Activated T-cell treated with anti-CD3 and anti-CD28 coated beads, Interleukin-2, amount 50 U/mL, for 4 hours (primary cell): Measurements from ENCODE around the gene TMEM39B. TPM values are rescaled to one million over a fixed set of nuclear protein-coding genes. Genes with fewer than 3 reads are reported as not detected.
"Not testable (repeated sequence)": the region's sequence is repeated elsewhere in the genome, so short reads cannot be mapped to it uniquely, and the experiment has no call there.

ENCODE experiments used
- ATAC-seq, 2 donors: fragments of 200-7000 bp; cut with Tn5 transposase; one replicate each; pipeline ENCODE4 v1.10.0; 2021
- DNase-seq: peaks from one replicate; pipeline ENCODE4 v3.0.0-alpha.2; 2020
- H3K27me3 Mint-ChIP-seq: one replicate; pipeline ENCODE4 v1.8.0; 2021; ENCODE audit warnings: low read depth, mixed read lengths
- H3K36me3 Mint-ChIP-seq: one replicate; pipeline ENCODE4 v1.8.0; 2022; ENCODE audit warnings: mixed read lengths; ENCODE audit not compliant: insufficient read depth
- H3K4me1 Mint-ChIP-seq: one replicate; pipeline ENCODE4 v1.8.0; 2021; ENCODE audit warnings: low read depth, mixed read lengths
- H3K4me3 Mint-ChIP-seq: one replicate; pipeline ENCODE4 v1.8.0; 2021; ENCODE audit warnings: mild to moderate bottlenecking, moderate library complexity, mixed read lengths
- H3K9me3 Mint-ChIP-seq: one replicate; pipeline ENCODE4 v1.8.0; 2021; ENCODE audit warnings: mixed read lengths
- total RNA-seq, 3 donors: library from RNA; stranded (reverse); gene quantifications; one replicate each; pipeline ENCODE4 v1.2.1, GENCODE V29; 2021

TMEM39B gene
- total RNA-seq, 3 donors from 2014 or later = 26.9 to 30.4 (median 27.8) TPM

DNA sequence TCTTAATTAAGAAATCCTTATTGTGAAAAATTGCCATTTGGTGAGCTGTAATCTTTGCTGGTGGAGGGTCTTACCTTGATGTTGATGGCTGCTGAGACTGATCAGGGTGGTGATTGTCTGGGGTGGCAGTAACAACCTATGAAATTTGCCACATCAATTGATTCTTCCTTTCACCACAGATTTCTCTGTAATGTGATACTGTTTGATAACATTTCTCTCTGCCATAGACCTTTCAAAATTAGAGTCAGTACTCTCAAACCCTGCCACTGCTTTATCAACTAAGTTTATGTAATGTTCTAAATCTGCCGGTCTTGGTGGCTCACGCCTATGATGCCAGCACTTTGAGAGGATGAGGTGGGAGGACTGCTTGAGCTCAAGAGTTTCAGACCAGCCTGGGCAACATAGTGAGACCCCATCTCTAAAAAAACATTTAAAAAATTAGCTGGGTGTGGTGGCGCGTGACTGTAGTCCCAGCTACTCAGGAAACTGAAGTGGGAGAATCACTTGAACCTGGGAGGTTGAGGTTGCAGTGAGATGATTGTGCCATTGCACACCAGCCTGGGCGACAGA is 40.2 kb downstream of the TMEM39B start:
- peak in 1 of 2 donors; percentile 16 for ATAC-seq
- peaks cover 61% of the 10 kb centered on the region for H3K4me1 Mint-ChIP-seq
- no peaks in the 10 kb centered on the region for H3K27me3 Mint-ChIP-seq
- no peaks in the 10 kb centered on the region for H3K9me3 Mint-ChIP-seq
- no peak for DNase-seq
- H3K36me3 Mint-ChIP-seq = peaks cover 9% of the 10 kb centered on the region
- peak overlapping the region; percentile 2 for H3K4me3 Mint-ChIP-seq

DNA sequence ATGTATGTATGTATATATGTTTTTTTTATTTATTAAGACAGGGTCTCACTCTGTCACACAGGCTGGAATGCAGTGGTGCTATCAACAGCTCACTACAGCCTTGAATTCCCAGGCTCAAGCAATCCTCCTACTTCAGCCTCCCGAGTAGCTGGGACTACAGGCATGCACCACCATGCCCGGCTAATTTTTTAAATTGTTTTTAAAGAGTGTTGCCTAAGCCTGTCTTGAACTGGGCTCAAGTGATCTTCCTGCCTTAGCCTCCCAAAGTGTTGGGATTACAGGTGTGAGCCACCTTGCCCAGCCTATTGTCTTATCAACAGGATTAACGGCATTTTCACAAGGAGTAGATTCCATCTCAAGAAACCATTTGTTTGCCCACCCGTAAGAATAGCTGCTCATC is 40.7 kb downstream of the TMEM39B start:
- DNase-seq, H3K9me3 Mint-ChIP-seq, ATAC-seq, H3K4me3 Mint-ChIP-seq, H3K27me3 Mint-ChIP-seq, H3K36me3 Mint-ChIP-seq: not testable (repeated sequence)
- peaks cover 65% of the 10 kb centered on the region for H3K4me1 Mint-ChIP-seq

GRCh38 chr1:32114420-32114819 is 41.7 kb downstream of the TMEM39B start:
- Mint-ChIP-seq H3K4me3 (no peak overlapping the region), H3K27me3 (no peaks in the 10 kb centered on the region), H3K9me3 (no peaks in the 10 kb centered on the region), H3K4me1 (peaks cover 68% of the 10 kb centered on the region), H3K36me3 (peaks cover 8% of the 10 kb centered on the region)
- no peak for ATAC-seq
- no peak for DNase-seq

- DNase-seq = no peak
- H3K4me1 Mint-ChIP-seq = peaks cover 61% of the 10 kb centered on the region
- no peaks in the 10 kb centered on the region for H3K9me3 Mint-ChIP-seq
- no peaks in the 10 kb centered on the region for H3K27me3 Mint-ChIP-seq
- no peak overlapping the region for H3K4me3 Mint-ChIP-seq
- peaks cover 7% of the 10 kb centered on the region for H3K36me3 Mint-ChIP-seq
- ATAC-seq = no peak
Observed at GRCh38 chr1:32115496-32115895, 42.8 kb downstream of the TMEM39B start.

- H3K27me3 Mint-ChIP-seq = no peaks in the 10 kb centered on the region
- H3K4me3 Mint-ChIP-seq = no peak overlapping the region
- H3K4me1 Mint-ChIP-seq = peaks cover 61% of the 10 kb centered on the region
- no peak for DNase-seq
- H3K9me3 Mint-ChIP-seq = no peaks in the 10 kb centered on the region
- ATAC-seq = no peak
- peaks cover 12% of the 10 kb centered on the region for H3K36me3 Mint-ChIP-seq
Observed at GRCh38 chr1:32116531-32116930, 43.8 kb downstream of the TMEM39B start.

GRCh38 chr1:32122151-32122550 is 49.4 kb downstream of the TMEM39B start:
- Mint-ChIP-seq H3K4me1 (peaks cover 52% of the 10 kb centered on the region), H3K4me3 (no peak overlapping the region), H3K9me3 (no peaks in the 10 kb centered on the region), H3K27me3 (no peaks in the 10 kb centered on the region), H3K36me3 (peaks cover 12% of the 10 kb centered on the region)
- ATAC-seq (no peak), DNase-seq (no peak)

DNA sequence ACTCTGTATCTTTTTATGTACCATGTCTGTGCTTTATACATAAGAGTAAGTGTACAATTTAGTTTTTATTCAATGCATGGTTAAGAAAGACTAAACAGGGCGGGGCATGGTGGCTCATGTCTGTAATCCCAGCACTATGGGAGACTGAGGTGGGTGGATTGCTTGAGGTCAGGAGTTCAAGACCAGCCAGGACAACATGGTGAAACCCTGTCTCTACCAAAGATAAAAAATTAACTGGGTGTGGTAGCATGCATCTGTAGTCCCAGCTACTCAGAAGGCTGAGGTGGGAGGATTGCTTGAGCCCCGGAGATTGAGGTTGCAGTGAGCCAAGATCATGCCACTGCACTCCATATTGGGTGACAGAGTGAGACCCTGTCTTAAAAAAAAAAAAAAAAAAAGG is 50.6 kb downstream of the TMEM39B start:
- H3K9me3 Mint-ChIP-seq, H3K4me3 Mint-ChIP-seq, ATAC-seq, H3K27me3 Mint-ChIP-seq, DNase-seq: not testable (repeated sequence)
- peaks cover 58% of the 10 kb centered on the region for H3K4me1 Mint-ChIP-seq
- H3K36me3 Mint-ChIP-seq = peaks cover 12% of the 10 kb centered on the region

DNA sequence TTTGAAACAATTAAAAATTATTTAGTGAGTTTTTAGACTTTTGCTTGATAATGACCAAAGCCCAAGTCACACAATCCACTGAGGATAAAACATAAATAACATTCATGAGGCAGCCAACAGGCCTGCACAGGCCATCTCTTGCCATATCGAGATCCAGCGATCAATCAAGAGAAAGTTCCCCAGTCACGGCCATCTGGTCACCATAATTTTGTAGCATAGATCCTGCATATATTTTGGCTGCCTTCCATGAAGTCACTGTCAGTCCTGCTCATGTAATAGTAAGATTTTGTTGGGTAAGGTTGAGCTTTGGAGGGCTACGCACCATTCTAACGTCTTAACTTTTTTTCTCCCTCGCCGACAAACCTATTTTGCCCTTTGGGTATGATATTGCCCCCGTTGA is 52.6 kb downstream of the TMEM39B start:
- DNase-seq (no peak), ATAC-seq (no peak)
- Mint-ChIP-seq H3K27me3 (no peaks in the 10 kb centered on the region), H3K4me1 (peaks cover 63% of the 10 kb centered on the region), H3K4me3 (no peak overlapping the region), H3K9me3 (no peaks in the 10 kb centered on the region), H3K36me3 (peaks cover 12% of the 10 kb centered on the region)

GRCh38 chr1:32126770-32127169 is 54.0 kb downstream of the TMEM39B start:
- Mint-ChIP-seq H3K27me3 (no peaks in the 10 kb centered on the region), H3K4me1 (peaks cover 51% of the 10 kb centered on the region), H3K4me3 (no peak overlapping the region), H3K9me3 (no peaks in the 10 kb centered on the region), H3K36me3 (peaks cover 7% of the 10 kb centered on the region)
- ATAC-seq (no peak), DNase-seq (no peak)

DNA sequence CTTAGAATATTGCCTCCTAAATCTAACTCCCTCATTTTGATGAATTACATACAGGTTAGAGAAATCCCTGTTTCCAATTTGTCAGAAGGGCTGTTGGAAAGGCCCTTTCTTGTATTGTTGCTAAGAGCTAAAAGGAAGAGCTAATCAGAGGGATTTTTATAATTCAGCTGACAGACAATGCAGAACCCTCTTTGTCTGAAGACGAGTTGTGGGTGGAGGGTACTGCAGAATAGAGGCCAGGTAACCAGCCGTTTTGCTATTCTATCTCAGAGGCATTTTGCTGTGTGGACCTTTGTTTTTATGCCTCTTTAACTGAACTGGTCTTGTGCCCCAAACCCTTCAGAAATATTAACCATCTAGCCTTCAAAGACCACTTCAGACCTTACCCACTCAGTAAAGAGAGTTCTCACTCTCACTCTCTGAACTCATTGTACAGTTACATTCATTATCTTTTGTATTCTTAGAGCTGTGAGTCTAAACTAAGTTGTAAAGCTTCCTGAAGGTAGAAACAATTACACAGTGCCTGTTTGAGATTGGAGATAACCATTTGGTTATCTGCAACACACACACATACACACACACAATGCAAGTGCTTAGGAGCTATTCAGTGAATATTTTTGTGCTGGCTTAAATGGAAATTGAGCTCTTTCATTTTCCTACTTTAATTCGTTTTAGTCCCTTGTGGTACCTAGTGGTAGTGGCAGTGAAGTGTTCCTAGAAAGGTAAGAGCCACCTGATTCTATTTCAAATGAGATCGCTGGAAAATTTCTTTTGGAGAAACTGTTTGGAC is 54.9 kb downstream of the TMEM39B start:
- ATAC-seq (no peak), DNase-seq (no peak)
- Mint-ChIP-seq H3K36me3 (peaks cover 3% of the 10 kb centered on the region), H3K4me1 (peaks cover 43% of the 10 kb centered on the region), H3K9me3 (no peaks in the 10 kb centered on the region), H3K27me3 (no peaks in the 10 kb centered on the region), H3K4me3 (no peak overlapping the region)

- no peaks in the 10 kb centered on the region for H3K27me3 Mint-ChIP-seq
- H3K4me1 Mint-ChIP-seq = peaks cover 35% of the 10 kb centered on the region
- H3K4me3 Mint-ChIP-seq = no peak overlapping the region
- peaks cover 3% of the 10 kb centered on the region for H3K36me3 Mint-ChIP-seq
- no peak for DNase-seq
- no peak for ATAC-seq
- H3K9me3 Mint-ChIP-seq = no peaks in the 10 kb centered on the region
Observed at GRCh38 chr1:32128479-32128878, 55.7 kb downstream of the TMEM39B start.

DNA sequence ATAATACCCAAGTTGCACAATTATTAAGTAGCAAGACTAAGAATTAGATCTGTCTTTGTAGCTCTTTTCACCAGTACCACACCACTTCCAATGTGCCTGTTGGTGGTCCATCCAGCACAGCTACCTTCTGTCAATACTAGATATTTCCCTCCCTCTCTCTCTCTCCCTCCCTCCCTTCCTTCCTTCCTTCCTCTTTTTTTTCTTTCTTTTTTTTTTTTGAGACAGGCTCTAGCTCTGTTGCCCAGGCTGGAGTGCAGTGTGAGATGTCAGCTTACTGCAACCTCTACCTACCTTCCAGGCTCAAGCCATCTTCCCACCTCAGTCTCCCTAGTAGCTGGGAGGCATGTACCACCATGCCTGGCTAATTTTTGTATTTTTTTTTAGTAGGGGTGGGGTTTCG is 56.2 kb downstream of the TMEM39B start:
- no peaks in the 10 kb centered on the region for H3K27me3 Mint-ChIP-seq
- peaks cover 3% of the 10 kb centered on the region for H3K36me3 Mint-ChIP-seq
- DNase-seq (no peak), ATAC-seq (no peak)
- peaks cover 37% of the 10 kb centered on the region for H3K4me1 Mint-ChIP-seq
- no peaks in the 10 kb centered on the region for H3K9me3 Mint-ChIP-seq
- H3K4me3 Mint-ChIP-seq = no peak overlapping the region

DNA sequence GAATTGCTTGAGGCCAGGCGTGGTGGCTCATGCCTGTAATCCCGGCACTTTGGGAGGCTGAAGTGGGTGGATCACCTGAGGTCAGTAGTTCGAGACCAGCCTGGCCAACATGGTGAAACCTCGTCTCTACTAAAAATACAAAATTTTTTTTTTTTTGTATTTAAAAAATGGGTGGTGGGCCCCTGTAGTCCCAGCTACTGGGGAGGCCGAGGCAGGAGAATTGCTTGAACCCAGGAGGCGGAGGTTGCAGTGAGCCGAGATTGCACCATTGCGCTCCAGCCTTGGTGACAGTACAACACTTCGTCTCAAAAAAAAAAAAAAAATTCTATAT is 61.2 kb downstream of the TMEM39B start:
- H3K4me1 Mint-ChIP-seq = peaks cover 23% of the 10 kb centered on the region

GRCh38 chr1:32137111-32137510 is 64.4 kb downstream of the TMEM39B start:
- DNase-seq = no peak
- no peak for ATAC-seq
- Mint-ChIP-seq H3K36me3 (peaks cover 13% of the 10 kb centered on the region), H3K27me3 (no peaks in the 10 kb centered on the region), H3K4me3 (no peak overlapping the region), H3K9me3 (no peaks in the 10 kb centered on the region), H3K4me1 (peaks cover 34% of the 10 kb centered on the region)

More for the DNA sequence above, 61.2 kb downstream of the TMEM39B start:
- not testable (repeated sequence) for ATAC-seq, H3K27me3 Mint-ChIP-seq, DNase-seq, H3K4me3 Mint-ChIP-seq, H3K9me3 Mint-ChIP-seq
- peaks cover 11% of the 10 kb centered on the region for H3K36me3 Mint-ChIP-seq

DNA sequence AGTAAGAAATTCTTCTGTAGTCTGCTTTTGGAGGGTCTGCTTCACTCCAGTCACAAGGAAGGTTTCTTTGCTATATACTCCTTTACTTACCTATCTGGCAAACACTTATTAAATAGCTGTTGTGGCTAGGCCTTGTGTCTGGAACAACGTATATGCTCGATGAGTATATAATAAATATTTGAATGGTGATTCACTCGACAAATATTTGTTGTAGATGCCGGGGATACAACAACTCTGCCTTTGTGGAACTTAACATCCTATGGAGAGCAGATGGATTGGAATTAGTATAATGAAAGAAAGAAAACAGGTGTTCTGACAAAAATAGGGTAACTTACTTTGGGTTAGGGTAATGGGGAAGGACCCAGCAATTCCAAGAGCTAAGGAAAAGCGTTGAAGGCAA is 66.2 kb downstream of the TMEM39B start:
- no peaks in the 10 kb centered on the region for H3K9me3 Mint-ChIP-seq
- peaks cover 18% of the 10 kb centered on the region for H3K36me3 Mint-ChIP-seq
- no peaks in the 10 kb centered on the region for H3K27me3 Mint-ChIP-seq
- ATAC-seq (no peak), DNase-seq (no peak)
- H3K4me1 Mint-ChIP-seq = peaks cover 43% of the 10 kb centered on the region
- no peak overlapping the region for H3K4me3 Mint-ChIP-seq
